GM15510 (cell line): ENCODE measurements around the gene AHRR.

Experiments
- POLR2A ChIP-seq: IDR thresholded peaks from 3 replicates; pipeline ENCODE4 v1.6.1; 2011; ENCODE audit warnings: borderline replicate concordance; ENCODE audit not compliant: insufficient read length; ENCODE audit errors: extremely low read depth

Gene AHRR

DNA sequence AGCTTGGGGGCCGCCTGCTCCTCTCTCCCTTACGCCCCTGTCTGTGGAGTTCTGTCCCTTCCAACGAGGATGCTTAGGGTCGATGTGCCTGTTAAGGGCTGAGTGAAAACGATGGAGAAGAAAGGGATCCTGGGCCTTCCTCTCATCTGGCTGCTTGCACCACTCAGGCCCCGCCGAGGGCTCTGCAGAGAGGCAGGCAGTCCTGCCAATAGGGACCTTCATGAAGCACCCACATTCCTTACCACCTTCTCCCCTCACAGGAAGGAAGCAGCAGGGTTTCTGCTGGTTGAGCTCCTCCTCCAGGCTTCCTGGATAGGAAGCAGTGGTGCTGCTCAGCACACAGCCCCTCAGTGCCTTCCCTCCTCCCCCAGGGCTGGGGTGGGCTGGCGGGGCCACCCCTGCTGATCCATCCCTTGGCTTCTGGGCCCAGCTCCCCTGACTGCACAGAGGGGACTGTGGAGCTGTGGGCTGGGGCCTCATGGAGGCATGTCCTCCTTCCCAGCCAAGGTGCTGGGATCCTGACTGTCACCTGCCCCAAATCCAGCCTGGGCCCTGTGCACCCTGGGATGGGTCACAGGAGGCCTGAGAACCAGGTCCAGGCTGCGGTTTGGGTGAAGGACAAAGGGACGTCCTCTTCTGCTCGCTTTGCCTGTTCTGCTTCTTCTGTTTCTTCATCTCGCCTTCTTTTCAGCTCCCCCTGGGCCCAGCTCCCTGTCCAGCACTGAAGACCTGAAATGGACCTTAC, 50.5 kb downstream of the AHRR start:
- no peak for TF ChIP-seq POLR2A

GRCh38 chr5:372556-372995, 51.1 kb downstream of the AHRR start:
- TF ChIP-seq POLR2A = no peak

GRCh38 chr5:372996-373709, 51.6 kb downstream of the AHRR start:
- no peak for TF ChIP-seq POLR2A

DNA sequence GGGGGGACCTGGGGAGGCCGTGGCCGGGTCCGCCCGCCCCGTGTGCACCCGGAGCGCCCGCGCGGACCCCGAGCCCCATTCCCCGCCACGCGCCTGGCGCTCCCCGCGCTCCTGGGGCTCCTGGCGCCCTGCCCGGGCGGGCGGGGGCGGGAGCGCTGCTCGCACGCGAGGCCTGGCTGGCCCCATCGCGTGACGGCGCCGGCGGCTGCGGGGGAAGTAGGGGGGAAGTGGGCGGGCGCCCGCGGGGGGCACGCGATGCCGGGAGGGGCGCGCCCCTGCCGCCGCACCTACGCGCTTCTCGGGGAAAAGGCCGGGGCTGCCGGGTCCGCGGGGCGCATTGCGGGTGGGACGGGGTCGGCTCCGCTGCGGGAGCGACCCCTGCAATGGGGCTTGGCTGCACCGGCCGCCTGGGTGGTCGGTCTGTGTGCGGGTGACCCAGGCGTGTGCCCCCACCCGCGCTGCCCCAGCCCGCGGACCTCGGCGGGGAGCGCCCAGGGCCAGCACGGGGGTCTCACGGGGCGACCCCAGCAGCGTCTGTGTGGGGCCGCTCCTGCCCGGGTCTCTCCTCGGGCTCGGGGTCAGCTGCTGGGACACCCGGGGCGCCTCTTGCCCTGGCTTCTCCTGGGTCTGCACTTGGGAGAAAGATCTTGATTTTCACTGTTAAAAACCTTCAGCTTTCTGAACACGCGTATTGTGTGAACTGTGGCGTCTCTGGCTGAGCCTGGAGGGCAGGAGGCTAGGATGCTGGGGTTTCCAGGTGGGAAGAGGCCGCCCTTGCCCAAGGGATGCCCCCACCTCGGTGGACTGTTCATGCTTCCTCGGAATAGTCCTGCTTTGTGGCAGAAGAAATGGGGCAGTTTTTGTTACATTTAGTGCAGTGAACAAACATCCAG, 52.4 kb downstream of the AHRR start:
- TF ChIP-seq POLR2A = peak; percentile 46

- TF ChIP-seq POLR2A = no peak
These were observed 53.3 kb downstream of the AHRR start for GRCh38 chr5:374631-375335.

DNA sequence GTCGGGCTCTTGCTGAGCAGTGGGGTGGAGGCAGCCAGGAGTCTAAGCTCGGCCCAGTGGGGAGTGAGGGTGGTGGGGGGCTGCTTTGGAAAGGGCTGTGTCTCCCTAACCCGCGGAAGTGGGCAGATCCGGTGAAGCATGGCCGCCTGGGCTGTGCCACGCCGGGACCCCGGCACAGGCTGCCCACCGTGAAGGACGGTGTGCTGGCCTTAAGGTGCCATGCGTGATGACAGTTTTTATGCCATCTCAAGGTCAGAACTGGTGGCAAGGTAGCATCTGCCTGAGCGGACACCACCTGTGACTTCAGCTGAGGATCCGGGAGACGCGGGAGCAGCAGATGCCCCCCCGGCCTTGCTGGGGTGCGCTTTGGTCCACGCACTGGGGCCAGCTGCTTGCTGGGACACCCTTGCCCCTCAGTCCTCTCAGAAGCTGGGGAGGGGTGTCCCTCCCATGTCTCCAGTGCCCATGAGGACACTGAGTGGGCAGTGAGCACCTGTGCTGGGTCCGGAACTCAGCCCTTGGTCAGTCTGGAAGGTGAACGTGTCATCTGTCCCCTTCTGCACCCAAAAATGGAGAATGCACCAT, 53.9 kb downstream of the AHRR start:
- no peak for TF ChIP-seq POLR2A

DNA sequence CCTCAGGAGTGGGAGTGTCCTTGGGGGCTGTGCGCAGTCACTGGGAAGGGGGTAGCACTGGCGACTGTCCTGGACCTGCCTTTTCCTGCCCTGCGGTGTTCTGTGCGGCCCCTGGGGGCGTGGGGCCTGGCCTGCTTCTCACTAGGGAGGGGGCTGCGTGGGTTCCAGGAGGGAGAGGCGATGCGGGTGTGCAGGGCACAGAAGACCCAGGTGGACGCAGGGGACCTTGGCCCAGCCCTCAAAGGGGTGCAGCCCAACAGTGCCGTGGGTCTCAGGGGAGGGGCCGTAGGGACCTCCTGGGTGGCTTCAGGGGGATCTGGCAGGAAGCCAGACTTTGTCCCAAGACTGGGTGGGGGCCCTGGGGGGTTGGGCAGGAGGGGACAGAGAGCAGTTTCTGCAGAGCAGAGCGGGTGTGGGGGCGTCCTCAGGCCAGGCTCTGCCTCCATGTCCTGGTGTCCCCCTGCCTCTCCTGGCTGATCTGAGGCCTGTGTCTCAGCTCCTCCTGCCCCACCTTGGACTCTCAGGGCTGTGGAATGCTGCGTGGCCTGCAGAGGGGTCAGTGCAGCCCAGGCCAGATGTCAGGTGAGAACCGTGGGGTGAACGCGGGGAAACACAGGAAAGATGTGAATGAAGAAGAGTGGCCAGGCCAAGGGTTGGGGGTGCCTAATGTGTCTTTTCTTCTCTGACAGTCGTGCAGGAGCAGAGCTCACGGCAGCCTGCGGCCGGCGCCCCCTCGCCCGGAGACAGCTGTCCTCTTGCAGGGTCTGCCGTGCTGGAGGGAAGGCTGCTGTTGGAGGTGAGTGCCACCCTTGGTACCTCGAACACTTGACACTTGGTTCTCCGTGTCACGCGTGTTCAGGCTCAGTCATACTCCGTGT, 54.6 kb downstream of the AHRR start:
- TF ChIP-seq POLR2A = no peak

- TF ChIP-seq POLR2A = no peak
These were observed 55.3 kb downstream of the AHRR start for GRCh38 chr5:376799-377325.

GRCh38 chr5:377326-377981, 55.9 kb downstream of the AHRR start:
- TF ChIP-seq POLR2A = no peak

DNA sequence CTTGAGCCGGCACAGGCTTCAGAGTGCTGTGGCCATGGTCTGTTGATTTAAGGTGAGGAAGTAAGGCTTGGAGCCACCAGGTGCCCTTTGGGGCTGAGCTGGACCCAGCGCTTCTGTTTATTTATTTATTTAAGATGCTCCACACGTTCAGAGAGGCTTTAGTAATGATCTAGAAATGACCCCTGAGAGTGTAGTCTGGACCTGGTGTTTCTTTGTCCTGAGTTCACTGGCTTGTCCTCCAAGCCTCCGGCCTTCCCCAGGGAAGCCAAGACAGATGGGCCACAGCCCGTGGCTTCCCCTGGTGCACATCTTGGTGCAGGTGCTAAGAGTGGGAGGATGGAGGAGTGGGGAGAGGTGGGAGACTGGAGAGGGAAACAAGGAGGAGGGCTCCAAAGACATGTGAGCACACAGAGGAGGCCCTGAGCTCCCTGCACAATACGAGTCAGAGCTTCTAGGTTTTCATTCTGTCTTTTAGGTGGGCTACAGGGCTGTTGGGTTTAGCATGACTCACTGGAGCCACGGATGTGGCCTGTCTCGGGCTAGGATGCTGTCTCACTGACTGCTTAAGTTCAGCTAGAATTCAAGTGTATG, 56.9 kb downstream of the AHRR start:
- no peak for TF ChIP-seq POLR2A

GRCh38 chr5:378976-379742, 57.6 kb downstream of the AHRR start:
- TF ChIP-seq POLR2A = no peak
